ENCODE data around the gene TRPV5.

The TRPV5 gene

GRCh38 chr7:142874837-142875236 is 58.7 kb downstream of the TRPV5 start:
- no peak for DNase-seq (ENCODE audit: low read depth)
- no peak for TF ChIP-seq CTCF (IDR thresholded peaks at IDR 0.05; ENCODE audit: insufficient read depth, low read depth, low read length, missing control alignments)
- no peak overlapping the region for H3K4me3 ChIP-seq (ENCODE audit: low read length)

GRCh38 chr7:142874409-142874808 is 59.1 kb downstream of the TRPV5 start:
- H3K4me3 ChIP-seq (ENCODE audit: low read length): no peak overlapping the region

GRCh38 chr7:142873871-142874270 is 59.7 kb downstream of the TRPV5 start:
- TF ChIP-seq CTCF (IDR thresholded peaks at IDR 0.05; ENCODE audit: insufficient read depth, low read depth, low read length, missing control alignments): no peak
- no peak for DNase-seq (ENCODE audit: low read depth)
- H3K4me3 ChIP-seq (ENCODE audit: low read length): no peak overlapping the region

More at GRCh38 chr7:142874409-142874808, 59.1 kb downstream of the TRPV5 start:
- no peak for DNase-seq (ENCODE audit: low read depth)
- TF ChIP-seq CTCF (IDR thresholded peaks at IDR 0.05; ENCODE audit: insufficient read depth, low read depth, low read length, missing control alignments): no peak

GRCh38 chr7:142873281-142873784 is 60.2 kb downstream of the TRPV5 start:
- no peak overlapping the region for H3K4me3 ChIP-seq (ENCODE audit: low read length)
- DNase-seq (ENCODE audit: low read depth): no peak
- peak; percentile 35 for TF ChIP-seq CTCF (IDR thresholded peaks at IDR 0.05; ENCODE audit: insufficient read depth, low read depth, low read length, missing control alignments)

- no peak for DNase-seq (ENCODE audit: low read depth)
- TF ChIP-seq CTCF (IDR thresholded peaks at IDR 0.05; ENCODE audit: insufficient read depth, low read depth, low read length, missing control alignments): no peak
- H3K4me3 ChIP-seq (ENCODE audit: low read length): no peak overlapping the region
Observed at GRCh38 chr7:142872106-142872675, 61.4 kb downstream of the TRPV5 start.

- DNase-seq (ENCODE audit: low read depth): no peak
- H3K4me3 ChIP-seq (ENCODE audit: low read length): no peak overlapping the region
- TF ChIP-seq CTCF (IDR thresholded peaks at IDR 0.05; ENCODE audit: insufficient read depth, low read depth, low read length, missing control alignments): no peak
Observed at GRCh38 chr7:142871260-142872105, 62.1 kb downstream of the TRPV5 start.
